ENCODE data around the gene COL8A2. TPM values are rescaled to one million over a fixed set of nuclear protein-coding genes. Genes with fewer than 3 reads are reported as not detected.

Gene COL8A2
- total RNA-seq, 2 donors from 2014 or later = 0.18 to 0.40 TPM

DNA sequence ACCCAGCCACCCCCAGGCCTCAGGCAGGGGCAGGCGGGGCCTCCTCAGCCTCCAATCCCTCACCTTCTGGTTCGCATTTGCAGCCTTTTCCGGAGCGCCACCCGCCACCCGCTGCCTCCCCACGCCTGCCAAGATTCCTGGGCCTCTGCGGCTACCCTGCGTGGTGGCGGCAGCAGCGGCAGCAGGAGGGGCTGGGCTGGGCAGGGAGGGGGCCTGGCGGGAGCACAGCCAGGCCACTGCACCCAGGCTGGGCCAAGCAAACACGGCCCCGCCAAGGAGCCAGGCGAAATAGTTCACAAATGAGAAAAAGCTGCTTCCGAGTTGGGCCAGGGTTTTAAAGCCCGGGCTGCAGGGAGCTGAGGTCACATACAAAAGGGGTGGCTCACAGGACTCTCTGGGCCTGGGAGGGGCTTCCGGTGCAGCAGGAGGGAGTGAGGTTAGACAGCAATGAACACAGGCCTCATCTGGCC is 9.8 kb downstream of the COL8A2 start:
- H3K36me3 Mint-ChIP-seq (ENCODE audit: low read depth) = no peaks in the 10 kb centered on the region
- Histone ChIP-seq H3K4me3 (ENCODE audit: low read length) (no peak overlapping the region), H3K9ac (ENCODE audit: extremely low read depth, low read length, poor library complexity, severe bottlenecking) (no peak overlapping the region), H3K9me3 (ENCODE audit: control insufficient read depth, low read length) (no peaks in the 10 kb centered on the region), H3K27me3 (ENCODE audit: control insufficient read depth, insufficient read depth, low read length, poor library complexity, severe bottlenecking) (no peaks in the 10 kb centered on the region), H3K36me3 (ENCODE audit: control insufficient read depth, insufficient read depth, low read length) (no peaks in the 10 kb centered on the region), H3K27ac (ENCODE audit: low read depth, low read length) (peak overlapping the region; percentile 72), H3K4me1 (ENCODE audit: control insufficient read depth, insufficient read depth, low read length) (no peaks in the 10 kb centered on the region)
- no peak overlapping the region for H3K27ac Mint-ChIP-seq
- no peaks in the 10 kb centered on the region for H3K9me3 Mint-ChIP-seq
- TF ChIP-seq, protein P1, sequence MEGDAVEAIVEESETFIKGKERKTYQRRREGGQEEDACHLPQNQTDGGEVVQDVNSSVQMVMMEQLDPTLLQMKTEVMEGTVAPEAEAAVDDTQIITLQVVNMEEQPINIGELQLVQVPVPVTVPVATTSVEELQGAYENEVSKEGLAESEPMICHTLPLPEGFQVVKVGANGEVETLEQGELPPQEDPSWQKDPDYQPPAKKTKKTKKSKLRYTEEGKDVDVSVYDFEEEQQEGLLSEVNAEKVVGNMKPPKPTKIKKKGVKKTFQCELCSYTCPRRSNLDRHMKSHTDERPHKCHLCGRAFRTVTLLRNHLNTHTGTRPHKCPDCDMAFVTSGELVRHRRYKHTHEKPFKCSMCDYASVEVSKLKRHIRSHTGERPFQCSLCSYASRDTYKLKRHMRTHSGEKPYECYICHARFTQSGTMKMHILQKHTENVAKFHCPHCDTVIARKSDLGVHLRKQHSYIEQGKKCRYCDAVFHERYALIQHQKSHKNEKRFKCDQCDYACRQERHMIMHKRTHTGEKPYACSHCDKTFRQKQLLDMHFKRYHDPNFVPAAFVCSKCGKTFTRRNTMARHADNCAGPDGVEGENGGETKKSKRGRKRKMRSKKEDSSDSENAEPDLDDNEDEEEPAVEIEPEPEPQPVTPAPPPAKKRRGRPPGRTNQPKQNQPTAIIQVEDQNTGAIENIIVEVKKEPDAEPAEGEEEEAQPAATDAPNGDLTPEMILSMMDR (conservative IDR thresholded peaks at IDR 0.05) = no peak
- H3K4me3 Mint-ChIP-seq = no peak overlapping the region
- no peaks in the 10 kb centered on the region for H3K27me3 Mint-ChIP-seq (ENCODE audit: insufficient read depth)
- WGBS, 2 experiments (ENCODE audit: insufficient coverage in 1 of 2, insufficient read length in 1 of 2) = 84 to 88% methylated on average over 15 to 18 of the region's 18 CpGs
- no peaks in the 10 kb centered on the region for H3K4me1 Mint-ChIP-seq
- peak; percentile 67 for DNase-seq

DNA sequence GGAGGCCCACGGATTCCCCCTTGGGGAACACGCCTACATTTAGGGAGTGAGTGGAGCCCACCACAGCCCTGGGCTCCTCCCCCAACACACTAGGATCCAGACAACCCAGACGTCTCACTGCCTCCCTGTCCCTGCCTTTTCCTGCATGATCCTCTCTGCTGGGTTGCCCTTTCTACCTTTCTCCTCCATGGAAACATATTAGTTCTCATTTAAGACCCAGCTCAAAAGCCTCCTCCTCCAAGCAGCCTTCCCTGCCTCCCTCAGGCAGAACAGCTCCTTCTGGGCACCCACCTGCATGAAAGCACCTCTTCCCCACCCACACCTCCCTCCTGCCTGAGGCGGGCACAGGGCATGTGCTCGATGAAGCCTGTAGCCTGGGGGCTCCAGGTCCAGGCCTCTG is 10.7 kb downstream of the COL8A2 start:
- Histone ChIP-seq H3K27ac (ENCODE audit: low read depth, low read length) (no peak overlapping the region), H3K9me3 (ENCODE audit: control insufficient read depth, low read length) (no peaks in the 10 kb centered on the region), H3K36me3 (ENCODE audit: control insufficient read depth, insufficient read depth, low read length) (no peaks in the 10 kb centered on the region), H3K9ac (ENCODE audit: extremely low read depth, low read length, poor library complexity, severe bottlenecking) (no peak overlapping the region), H3K27me3 (ENCODE audit: control insufficient read depth, insufficient read depth, low read length, poor library complexity, severe bottlenecking) (no peaks in the 10 kb centered on the region), H3K4me3 (ENCODE audit: low read length) (no peak overlapping the region), H3K4me1 (ENCODE audit: control insufficient read depth, insufficient read depth, low read length) (no peaks in the 10 kb centered on the region)
- H3K27me3 Mint-ChIP-seq (ENCODE audit: insufficient read depth) = no peaks in the 10 kb centered on the region
- H3K27ac Mint-ChIP-seq = no peak overlapping the region
- H3K36me3 Mint-ChIP-seq (ENCODE audit: low read depth) = no peaks in the 10 kb centered on the region
- H3K4me1 Mint-ChIP-seq = no peaks in the 10 kb centered on the region
- no peak overlapping the region for H3K4me3 Mint-ChIP-seq
- 68 to 71% methylated on average over 5 of the region's 5 CpGs for WGBS, 2 experiments (ENCODE audit: insufficient coverage in 1 of 2, insufficient read length in 1 of 2)
- DNase-seq = no peak
- H3K9me3 Mint-ChIP-seq = no peaks in the 10 kb centered on the region
- TF ChIP-seq, protein P1 (conservative IDR thresholded peaks at IDR 0.05) = no peak

DNA sequence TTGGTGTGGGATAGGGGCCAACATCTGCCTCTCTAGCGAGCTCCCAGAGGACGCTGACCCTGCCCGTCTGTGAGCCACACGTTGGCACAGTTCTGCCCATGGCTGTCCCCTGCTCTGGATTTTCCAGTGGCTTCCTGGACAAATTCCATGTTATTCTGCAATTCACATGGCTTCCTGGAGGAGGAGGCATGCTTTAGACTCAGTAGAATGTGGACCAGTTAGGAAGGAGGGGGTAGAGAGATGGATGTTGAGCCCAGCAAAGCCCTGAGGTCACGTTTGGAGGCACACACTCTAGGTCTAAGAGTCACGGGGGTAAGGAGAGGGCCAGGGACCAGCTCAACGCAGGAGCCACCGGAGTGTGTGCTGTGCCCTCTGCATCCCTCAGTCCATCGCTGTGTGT is 12.2 kb downstream of the COL8A2 start:
- TF ChIP-seq, protein P1 (conservative IDR thresholded peaks at IDR 0.05) = peak; percentile 10
- WGBS, 2 experiments (ENCODE audit: insufficient coverage in 1 of 2, insufficient read length in 1 of 2) = 92 to 94% methylated on average over 9 of the region's 9 CpGs
- H3K9ac ChIP-seq (ENCODE audit: extremely low read depth, low read length, poor library complexity, severe bottlenecking) = no peak overlapping the region
- H3K4me3 Mint-ChIP-seq = no peak overlapping the region
- H3K36me3 Mint-ChIP-seq (ENCODE audit: low read depth) = no peaks in the 10 kb centered on the region
- no peaks in the 10 kb centered on the region for H3K27me3 ChIP-seq (ENCODE audit: control insufficient read depth, insufficient read depth, low read length, poor library complexity, severe bottlenecking)
- H3K27me3 Mint-ChIP-seq (ENCODE audit: insufficient read depth) = no peaks in the 10 kb centered on the region
- H3K9me3 ChIP-seq (ENCODE audit: control insufficient read depth, low read length) = no peaks in the 10 kb centered on the region
- H3K4me1 ChIP-seq (ENCODE audit: control insufficient read depth, insufficient read depth, low read length) = no peaks in the 10 kb centered on the region
- H3K36me3 ChIP-seq (ENCODE audit: control insufficient read depth, insufficient read depth, low read length) = no peaks in the 10 kb centered on the region
- H3K4me3 ChIP-seq (ENCODE audit: low read length) = no peak overlapping the region
- H3K4me1 Mint-ChIP-seq = no peaks in the 10 kb centered on the region
- no peak for DNase-seq
- H3K27ac Mint-ChIP-seq = no peak overlapping the region
- no peaks in the 10 kb centered on the region for H3K9me3 Mint-ChIP-seq
- H3K27ac ChIP-seq (ENCODE audit: low read depth, low read length) = no peak overlapping the region

Measured in endodermal cell (in vitro differentiated cells).